Type B pancreatic cell (in vitro differentiated cells): ENCODE results near the gene ADARB2. TPM values are rescaled to one million over a fixed set of nuclear protein-coding genes. Genes with fewer than 3 reads are reported as not detected.
A peak's percentile ranks its signal among the peaks of the same experiment; 100 is the strongest.

Experiments
- DNase-seq: peaks from one replicate; pipeline ENCODE4 v3.0.0; 2021; ENCODE audit warnings: mixed read lengths; ENCODE audit not compliant: unreplicated experiment; ENCODE audit errors: extremely low spot score
- H3K27ac Mint-ChIP-seq: 2 replicates; pipeline ENCODE4 v1.8.0; 2021; ENCODE audit warnings: mild to moderate bottlenecking, mixed read lengths
- H3K27me3 Mint-ChIP-seq: 2 replicates; pipeline ENCODE4 v1.8.0; 2021; ENCODE audit warnings: mixed read lengths
- H3K36me3 Mint-ChIP-seq: 2 replicates; pipeline ENCODE4 v1.8.0; 2021; ENCODE audit warnings: mixed read lengths
- H3K4me1 Mint-ChIP-seq: one replicate; pipeline ENCODE4 v1.8.0; 2021; ENCODE audit warnings: mixed read lengths; ENCODE audit not compliant: unreplicated experiment
- H3K4me3 Mint-ChIP-seq: 2 replicates; pipeline ENCODE4 v1.8.0; 2021; ENCODE audit warnings: mild to moderate bottlenecking, mixed read lengths
- H3K9me3 Mint-ChIP-seq: 2 replicates; pipeline ENCODE4 v1.8.0; 2021; ENCODE audit warnings: mixed read lengths
- CTCF ChIP-seq: fragments of 200-600 bp; sonication (generic); conservative IDR thresholded peaks from 2 replicates; pipeline ENCODE4 v1.5.0; 2021; ENCODE audit warnings: antibody characterized with exemption, mild to moderate bottlenecking
- total RNA-seq: library from RNA; stranded (reverse); gene quantifications from 2 replicates; pipeline ENCODE4 v1.2.1, GENCODE V29; 2021; ENCODE audit warnings: low replicate concordance

The ADARB2 gene
- total RNA-seq, 1 donor from 2014 or later = 4.9 TPM

GRCh38 chr10:1202343-1202742, 535.0 kb downstream of the ADARB2 start:
- Mint-ChIP-seq H3K9me3 (no peaks in the 10 kb centered on the region), H3K36me3 (no peaks in the 10 kb centered on the region), H3K27ac (no peak overlapping the region), H3K27me3 (peaks cover 1% of the 10 kb centered on the region), H3K4me3 (no peak overlapping the region), H3K4me1 (peaks cover 5% of the 10 kb centered on the region)
- DNase-seq = peak; percentile 64
- no peak for TF ChIP-seq CTCF

- DNase-seq = no peak
- no peaks in the 10 kb centered on the region for H3K9me3 Mint-ChIP-seq
These were observed 536.2 kb downstream of the ADARB2 start for GRCh38 chr10:1200866-1201807.

GRCh38 chr10:1199897-1200721, 537.2 kb downstream of the ADARB2 start:
- no peak overlapping the region for H3K27ac Mint-ChIP-seq
- TF ChIP-seq CTCF = no peak

More at GRCh38 chr10:1200866-1201807, 536.2 kb downstream of the ADARB2 start:
- H3K27me3 Mint-ChIP-seq = peaks cover 6% of the 10 kb centered on the region
- no peaks in the 10 kb centered on the region for H3K36me3 Mint-ChIP-seq
- peaks cover 5% of the 10 kb centered on the region for H3K4me1 Mint-ChIP-seq
- H3K27ac Mint-ChIP-seq = no peak overlapping the region
- H3K4me3 Mint-ChIP-seq = no peak overlapping the region
- TF ChIP-seq CTCF = no peak

GRCh38 chr10:1199345-1199673, 538.0 kb downstream of the ADARB2 start:
- Mint-ChIP-seq H3K36me3 (no peaks in the 10 kb centered on the region), H3K27ac (no peak overlapping the region), H3K27me3 (peaks cover 9% of the 10 kb centered on the region), H3K4me1 (peaks cover 5% of the 10 kb centered on the region), H3K4me3 (no peak overlapping the region), H3K9me3 (no peaks in the 10 kb centered on the region)
- TF ChIP-seq CTCF = no peak
- peak; percentile 57 for DNase-seq

More at GRCh38 chr10:1199897-1200721, 537.2 kb downstream of the ADARB2 start:
- peaks cover 5% of the 10 kb centered on the region for H3K4me1 Mint-ChIP-seq
- peak; percentile 60 for DNase-seq
- H3K27me3 Mint-ChIP-seq = peaks cover 9% of the 10 kb centered on the region
- H3K36me3 Mint-ChIP-seq = no peaks in the 10 kb centered on the region
- H3K9me3 Mint-ChIP-seq = no peaks in the 10 kb centered on the region
- H3K4me3 Mint-ChIP-seq = no peak overlapping the region

GRCh38 chr10:1198453-1199344, 538.6 kb downstream of the ADARB2 start:
- Mint-ChIP-seq H3K36me3 (no peaks in the 10 kb centered on the region), H3K27me3 (peaks cover 9% of the 10 kb centered on the region), H3K9me3 (no peaks in the 10 kb centered on the region), H3K4me1 (peaks cover 5% of the 10 kb centered on the region), H3K27ac (no peak overlapping the region), H3K4me3 (no peak overlapping the region)
- DNase-seq = no peak
- TF ChIP-seq CTCF = no peak
